IPS-15b (cell line): ENCODE results near the gene ATP1B1.

Source experiments
- H3K27me3 ChIP-seq: one replicate; pipeline ENCODE4 v1.6.1; 2013; ENCODE audit warnings: low read length; ENCODE audit not compliant: control insufficient read depth, insufficient read depth
- H3K36me3 ChIP-seq: one replicate; pipeline ENCODE4 v1.6.1; 2013; ENCODE audit warnings: low read length; ENCODE audit not compliant: control insufficient read depth, insufficient read depth
- H3K4me1 ChIP-seq: one replicate; pipeline ENCODE4 v1.6.1; 2013; ENCODE audit warnings: mild to moderate bottlenecking, low read length; ENCODE audit not compliant: control insufficient read depth, insufficient read depth
- H3K4me3 ChIP-seq: one replicate; pipeline ENCODE4 v1.5.1; 2013; ENCODE audit warnings: low read depth, low read length
- H3K9ac ChIP-seq: one replicate; pipeline ENCODE4 v1.6.1; 2013; ENCODE audit warnings: low read depth, mild to moderate bottlenecking, low read length
- H3K9me3 ChIP-seq: one replicate; pipeline ENCODE4 v1.6.1; 2013; ENCODE audit warnings: mild to moderate bottlenecking, low read length; ENCODE audit not compliant: control insufficient read depth, insufficient read depth

ATP1B1 gene

GRCh38 chr1:169180174-169180573 lies 73.7 kb downstream of the ATP1B1 start:
- H3K27me3 ChIP-seq: no peaks in the 10 kb centered on the region
- no peaks in the 10 kb centered on the region for H3K36me3 ChIP-seq
- no peak overlapping the region for H3K9ac ChIP-seq
- H3K4me1 ChIP-seq: no peaks in the 10 kb centered on the region
- H3K4me3 ChIP-seq: no peak overlapping the region
- no peaks in the 10 kb centered on the region for H3K9me3 ChIP-seq
